Measurements from ENCODE around the gene KRT85.
"Not testable (repeated sequence)": the region's sequence is repeated elsewhere in the genome, so short reads cannot be mapped to it uniquely, and the experiment has no call there.

GRCh38 chr12:52410589-52411248 lies 43.4 kb upstream of the KRT85 start:
- not testable (repeated sequence) for TF ChIP-seq CTCF (IDR thresholded peaks at IDR 0.05; ENCODE audit: extremely low read depth in 1 of 2, insufficient read depth in 1 of 2, low read depth in 1 of 2, low read length in 2 of 2); MYC (IDR thresholded peaks at IDR 0.05; ENCODE audit: low read depth, low read length); POLR2A (IDR thresholded peaks at IDR 0.05; ENCODE audit: low read depth, low read length); FOS (IDR thresholded peaks at IDR 0.05; ENCODE audit: borderline replicate concordance, insufficient read depth, low read length); JUN (IDR thresholded peaks at IDR 0.05; ENCODE audit: borderline replicate concordance, insufficient read depth, insufficient read length, low read depth)
- TF ChIP-seq, protein P1, sequence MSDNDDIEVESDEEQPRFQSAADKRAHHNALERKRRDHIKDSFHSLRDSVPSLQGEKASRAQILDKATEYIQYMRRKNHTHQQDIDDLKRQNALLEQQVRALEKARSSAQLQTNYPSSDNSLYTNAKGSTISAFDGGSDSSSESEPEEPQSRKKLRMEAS (IDR thresholded peaks at IDR 0.05; ENCODE audit: insufficient read depth, insufficient read length) = not testable (repeated sequence)

All from endothelial cell of umbilical vein (primary cell).